M059J (cell line): ENCODE data around the gene UCN2. TPM values are rescaled to one million over a fixed set of nuclear protein-coding genes. Genes with fewer than 3 reads are reported as not detected.
"Not testable (repeated sequence)": the region's sequence is repeated elsewhere in the genome, so short reads cannot be mapped to it uniquely, and the experiment has no call there.

ENCODE experiments used
- DNase-seq: peaks from one replicate; pipeline ENCODE4 v3.0.0-alpha.2; 2012; ENCODE audit warnings: low read depth
- total RNA-seq: library from RNA; depleted of rRNA; stranded (reverse); fragments of >200 nt; shearing (Covaris generic); gene quantifications from 2 replicates; pipeline ENCODE4 v1.2.3, GENCODE V29; 2014

UCN2 gene
- total RNA-seq, 1 experiment from 2014 or later: 2.7 TPM

GRCh38 chr3:48562367-48563095 lies 1.1 kb downstream of the UCN2 start:
- DNase-seq: no peak

GRCh38 chr3:48561045-48561736 lies 2.4 kb downstream of the UCN2 start:
- DNase-seq: peak; percentile 86

DNA sequence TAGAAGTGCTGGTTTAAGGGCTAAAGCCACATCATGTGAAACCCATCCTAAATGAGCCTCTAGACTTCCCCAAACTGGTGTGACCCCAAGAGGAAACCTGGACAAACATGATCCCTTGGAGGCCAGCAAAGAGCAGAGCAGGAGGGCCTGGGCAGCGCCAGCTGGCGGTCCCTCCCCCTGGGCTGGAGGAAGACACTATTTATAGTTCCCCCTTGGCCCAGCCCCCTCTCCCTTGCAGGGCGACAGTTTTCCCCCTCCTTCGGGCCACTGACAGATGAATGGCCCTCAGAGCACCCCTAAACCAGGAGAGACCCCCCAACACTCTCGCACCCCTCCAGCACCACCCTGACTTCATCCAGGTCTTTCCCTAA lies 2.9 kb downstream of the UCN2 start:
- peak; percentile 32 for DNase-seq

DNA sequence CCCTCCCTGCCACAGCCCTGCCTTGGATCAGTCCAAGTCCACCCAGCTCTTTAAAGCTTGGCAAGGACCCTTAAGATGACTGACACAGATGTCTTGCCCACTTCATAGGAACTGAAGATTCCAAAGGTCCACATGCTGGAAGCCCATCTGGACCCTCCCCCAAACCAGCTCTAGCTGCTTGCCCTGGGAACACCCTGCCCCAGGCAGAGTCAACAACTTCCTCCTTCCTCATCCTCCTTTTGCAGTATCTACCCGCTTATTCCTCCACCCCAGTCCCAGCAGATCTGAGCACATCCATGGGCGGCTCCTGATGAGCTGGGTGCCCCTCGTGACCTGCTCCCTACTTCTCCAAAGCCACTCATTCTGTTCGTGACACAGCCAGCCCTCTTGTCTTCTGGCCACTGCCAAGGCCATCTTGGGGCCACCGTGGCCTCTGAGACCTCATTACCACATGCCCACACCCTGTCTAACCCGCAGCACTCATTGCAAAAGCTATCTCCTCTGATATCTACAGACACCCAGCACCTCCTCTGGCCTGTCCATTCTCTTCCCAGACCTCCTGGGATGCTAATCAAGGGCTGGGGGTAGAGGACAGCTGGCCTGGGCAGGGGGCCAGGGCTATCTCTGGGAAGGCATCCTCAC lies 5.0 kb downstream of the UCN2 start:
- DNase-seq: no peak

GRCh38 chr3:48556796-48557626 lies 6.6 kb downstream of the UCN2 start, which contains the start of gene PFKFB4:
TSS of gene PFKFB4 (minus strand) at chr3:48556803. CDS start at chr3:48556777, 26 bp downstream.
- DNase-seq: peak; percentile 97

DNA sequence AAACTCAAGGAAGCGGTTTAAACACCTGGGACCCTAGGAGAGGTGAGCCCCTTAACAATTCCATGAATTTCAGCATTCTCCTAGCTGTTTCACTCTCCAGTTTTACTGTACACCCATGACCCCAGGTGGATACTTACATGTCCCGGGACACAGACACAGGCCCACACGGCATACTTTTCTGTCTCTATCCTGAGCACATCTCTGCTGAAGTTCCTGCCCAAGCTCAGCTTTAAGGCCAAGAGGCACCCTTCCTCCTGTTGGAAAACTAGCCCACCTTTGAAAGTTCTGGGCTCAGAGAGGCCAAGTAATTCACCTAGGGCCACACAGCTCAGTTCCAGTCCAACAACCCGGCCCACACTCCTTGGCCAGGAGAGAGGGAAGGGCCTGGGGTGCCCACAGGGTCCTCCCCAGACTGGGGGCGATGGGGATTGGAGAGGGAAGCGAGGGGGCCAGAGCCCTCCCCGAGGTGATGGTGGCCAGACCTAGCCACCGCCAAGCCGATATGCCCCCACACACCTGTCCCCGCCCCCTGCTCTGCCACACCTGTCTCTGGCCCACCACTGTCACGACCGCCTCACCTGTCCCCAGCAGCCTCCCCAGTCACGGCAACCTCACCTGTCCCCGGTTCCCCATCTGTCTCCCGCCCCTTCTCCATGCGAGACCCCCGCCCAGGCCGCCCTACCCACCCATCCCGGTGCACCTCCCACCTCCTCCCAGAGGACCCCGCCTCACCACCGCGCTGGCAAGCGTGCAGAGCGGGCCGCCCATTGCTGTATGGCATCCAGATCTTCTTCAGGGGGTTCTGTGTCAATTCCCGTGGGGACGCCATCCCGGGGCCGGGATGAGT lies 7.4 kb downstream of the UCN2 start:
- no peak for DNase-seq

- no peak for DNase-seq
These were observed 8.2 kb downstream of the UCN2 start for GRCh38 chr3:48555231-48555948.

DNA sequence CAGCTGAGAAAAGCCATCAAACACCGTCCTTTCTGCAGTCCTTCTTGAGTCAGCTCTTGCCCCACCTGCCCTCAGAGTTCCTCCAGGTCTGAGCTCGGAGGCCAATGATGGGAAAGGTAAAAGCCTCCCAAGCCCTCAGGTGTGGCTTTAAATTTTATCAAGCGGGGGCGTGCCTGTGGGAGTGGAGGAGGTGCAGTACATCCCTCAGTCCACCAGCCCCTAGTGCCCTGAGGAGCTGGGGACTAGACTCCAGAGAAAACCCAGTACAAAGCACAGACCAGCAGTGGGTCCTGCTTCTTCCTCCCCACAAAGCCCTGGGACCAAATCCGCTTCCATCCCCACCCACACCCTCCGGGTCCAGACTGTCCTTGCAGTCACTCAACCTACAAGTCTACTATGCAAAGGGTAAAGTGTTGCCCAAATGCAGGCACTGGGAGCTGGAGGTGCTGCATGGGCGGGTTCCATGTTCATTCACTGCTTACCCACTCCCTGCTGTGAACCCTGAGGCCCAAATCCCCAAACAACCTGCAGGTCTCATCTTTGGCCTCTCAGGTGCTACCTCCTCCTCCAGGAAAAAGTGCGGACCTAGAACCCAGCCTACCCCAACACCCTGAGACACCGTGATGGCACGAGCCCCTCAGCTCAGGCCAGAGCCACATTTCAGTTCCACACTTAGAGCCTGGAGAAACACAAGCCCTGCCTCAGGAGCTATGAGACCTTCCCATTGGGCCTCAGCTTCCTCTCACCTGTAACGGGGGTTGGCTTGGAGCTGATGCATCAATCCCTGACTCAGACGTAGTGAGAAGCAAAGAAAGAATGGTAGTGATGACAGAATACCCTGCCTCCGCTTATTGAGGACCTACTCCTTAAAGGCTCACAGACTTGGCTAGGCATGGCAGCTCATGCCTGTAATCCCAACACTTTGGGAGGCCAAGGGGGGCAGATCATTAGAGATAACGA lies 9.4 kb downstream of the UCN2 start:
- no peak for DNase-seq

DNA sequence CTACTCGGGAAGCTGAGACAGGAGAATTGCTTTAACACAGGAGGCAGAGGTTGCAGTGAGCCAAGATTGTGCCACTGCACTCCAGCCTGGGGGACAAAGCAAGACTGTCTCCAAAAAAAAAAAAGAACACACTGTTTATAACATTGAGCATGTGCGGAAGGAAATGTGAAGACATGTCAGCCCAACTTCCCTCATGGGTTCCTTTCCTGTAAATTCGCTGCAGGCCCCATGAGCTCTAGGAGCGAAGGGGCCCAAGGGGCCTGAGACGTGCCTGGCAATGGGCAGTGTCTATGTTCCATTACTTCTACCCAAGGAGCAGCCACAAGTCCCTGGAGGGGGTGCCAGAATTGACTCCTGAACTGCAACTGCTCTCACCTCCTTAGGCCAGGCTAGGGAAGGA lies 10.2 kb downstream of the UCN2 start:
- no peak for DNase-seq

DNA sequence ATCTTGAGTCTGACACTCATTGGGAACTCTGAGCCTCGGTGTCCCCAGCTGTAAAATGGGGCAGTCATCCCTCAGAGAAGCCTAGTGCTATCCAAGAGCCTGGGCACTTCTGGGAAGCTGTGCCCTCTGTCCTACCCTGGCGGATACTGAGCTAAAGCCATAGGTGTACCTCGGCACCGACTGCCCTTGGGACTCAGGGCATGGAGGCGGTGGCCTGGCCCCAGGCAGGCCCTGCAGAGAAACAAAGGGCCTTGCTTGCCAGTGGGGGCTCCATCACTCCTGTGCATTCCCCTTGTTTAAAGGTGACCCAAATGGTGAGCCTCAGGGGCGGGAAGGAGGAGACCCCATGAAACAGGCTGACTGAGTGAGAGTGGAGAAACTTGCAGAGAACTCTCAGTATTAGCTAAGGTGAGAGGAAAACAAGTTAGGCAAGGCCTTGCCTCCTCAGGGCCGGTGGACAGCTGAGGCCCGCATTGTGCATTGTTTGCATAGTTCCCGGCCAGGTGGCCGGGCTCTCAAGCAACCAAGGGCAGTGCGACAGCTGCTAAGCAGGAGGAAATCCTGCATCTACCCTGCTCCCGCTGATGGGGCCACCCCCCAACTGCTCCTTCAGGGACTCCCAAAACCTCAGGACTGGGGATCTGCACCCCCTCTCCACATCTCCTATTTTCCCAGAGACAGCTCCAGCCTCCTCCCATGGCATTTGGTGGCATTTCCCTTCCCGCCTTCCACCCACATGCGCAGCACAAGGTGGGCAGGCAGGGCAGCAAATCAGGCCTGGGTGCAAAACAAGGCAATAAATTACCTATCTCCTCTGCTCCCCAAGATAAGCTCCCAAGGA lies 11.2 kb downstream of the UCN2 start:
- DNase-seq: no peak

GRCh38 chr3:48551651-48552050 lies 11.9 kb downstream of the UCN2 start:
- not testable (repeated sequence) for DNase-seq

DNA sequence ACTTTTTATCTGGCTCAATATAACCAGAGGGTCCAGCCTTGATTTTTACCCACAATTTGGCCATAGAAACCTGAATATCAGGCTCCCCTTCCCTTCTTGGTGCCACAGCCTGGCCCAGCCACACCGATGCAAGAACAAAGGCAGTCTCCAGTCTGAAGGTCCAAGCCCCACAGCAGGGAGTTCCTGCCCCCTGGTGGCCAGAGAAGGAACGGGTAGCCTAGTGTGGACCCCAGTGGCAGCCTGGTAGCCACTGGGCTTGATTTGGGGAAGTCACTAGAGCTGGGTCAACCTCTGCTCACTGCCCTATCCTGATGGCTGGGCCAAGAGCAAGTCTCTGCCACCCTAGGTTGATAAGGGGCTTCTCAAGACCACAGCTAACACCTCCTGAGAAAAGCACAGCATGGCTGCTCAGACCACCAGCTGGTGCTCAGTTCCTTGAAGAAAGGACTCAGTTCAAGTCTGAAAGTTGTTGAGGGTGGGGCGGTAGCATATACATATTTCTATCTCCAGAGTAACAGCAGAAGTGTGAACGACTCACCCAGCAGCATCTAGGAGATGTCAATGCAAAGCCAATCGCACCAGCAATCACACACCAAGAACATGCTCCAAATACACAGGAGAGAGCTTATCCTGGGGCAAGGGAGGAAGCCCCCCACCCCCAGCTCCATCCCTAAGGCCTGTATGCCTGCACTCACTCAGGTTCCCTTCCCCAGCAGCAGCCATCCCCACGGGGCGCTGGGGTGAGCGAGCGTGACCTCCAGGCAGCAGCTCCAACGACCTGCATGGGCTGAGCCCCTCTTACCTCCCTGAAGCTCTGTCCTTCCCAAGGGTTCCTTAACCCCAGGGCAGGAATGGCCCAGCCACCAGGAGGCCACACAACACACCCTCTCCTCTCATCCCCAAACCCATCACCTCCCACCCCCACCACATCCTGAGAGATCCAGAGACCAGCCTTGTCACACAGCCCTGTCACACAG lies 14.6 kb downstream of the UCN2 start:
- peak; percentile 64 for DNase-seq

DNA sequence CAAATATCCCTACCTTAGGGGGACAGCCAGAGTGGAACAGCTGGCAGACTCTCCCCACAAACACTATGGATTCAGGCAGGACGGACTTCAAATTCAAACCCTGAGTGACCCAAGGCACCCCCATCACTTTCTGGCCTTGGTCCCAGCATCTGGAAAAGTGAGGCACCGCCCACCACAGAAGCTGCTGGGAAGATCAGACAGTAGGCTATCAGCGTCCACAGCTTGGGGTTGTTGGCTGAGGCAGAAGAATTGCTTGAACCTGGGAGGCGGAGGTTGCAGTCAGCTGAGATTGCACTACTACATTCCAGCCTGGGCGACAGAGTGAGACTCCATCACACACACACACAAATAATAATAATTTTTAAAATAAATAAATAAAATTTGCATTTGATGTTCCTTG lies 15.5 kb downstream of the UCN2 start:
- no peak for DNase-seq

- DNase-seq: no peak
These were observed 17.3 kb downstream of the UCN2 start for GRCh38 chr3:48546203-48546829.

DNA sequence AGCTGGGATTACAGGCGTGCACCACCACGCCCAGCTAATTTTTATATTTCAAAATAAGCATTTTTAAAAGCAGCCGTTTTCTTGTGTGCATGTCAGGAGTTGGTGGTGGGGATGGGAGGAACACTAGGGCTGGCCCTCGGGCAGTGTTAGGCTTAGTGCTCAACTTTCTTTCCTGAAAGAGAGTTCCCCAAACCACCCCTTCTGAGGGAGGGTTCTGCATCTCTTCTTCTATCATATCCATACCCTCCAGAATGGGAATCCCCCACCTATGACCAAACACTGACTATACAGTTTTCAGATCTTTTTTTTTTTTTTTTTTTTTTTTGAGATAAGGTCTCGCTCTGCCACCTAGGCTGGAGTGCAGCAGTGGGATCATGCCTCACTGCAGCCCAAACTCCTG lies 19.4 kb downstream of the UCN2 start:
- no peak for DNase-seq

DNA sequence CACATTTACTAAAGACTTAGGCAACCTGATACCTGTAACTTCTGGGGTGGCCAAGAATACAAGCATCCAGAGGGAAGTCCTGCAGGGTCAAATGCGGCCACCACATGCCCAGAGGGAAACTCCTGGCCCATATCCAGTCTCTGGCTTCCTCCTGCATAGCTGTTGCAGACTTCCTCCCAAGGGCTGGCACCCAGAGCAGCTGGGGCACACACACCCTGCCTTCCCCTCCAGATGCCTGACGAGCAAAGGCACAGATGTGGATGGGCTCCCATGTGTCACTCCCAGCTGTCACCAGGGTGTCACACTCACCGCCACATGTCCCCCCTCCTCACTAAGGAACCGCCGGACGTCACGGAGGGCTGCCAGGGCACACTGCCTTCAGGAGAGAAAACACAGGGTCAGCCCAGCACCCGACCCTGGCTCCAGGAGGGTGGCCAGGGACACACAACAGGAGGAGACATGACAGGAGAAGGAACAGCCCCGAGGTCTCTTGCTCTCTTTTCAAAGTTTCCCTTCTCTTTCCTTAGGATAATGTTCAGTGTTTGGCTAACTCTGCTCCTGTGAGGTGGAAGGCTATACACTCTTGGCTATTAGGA lies 20.2 kb downstream of the UCN2 start:
- peak; percentile 58 for DNase-seq
